ENCODE measurements around the gene IL1RN. TPM values are rescaled to one million over a fixed set of nuclear protein-coding genes. Genes with fewer than 3 reads are reported as not detected.

Gene IL1RN
- total and polyA plus RNA-seq, 2 of the 8 experiments (the other 6 are each of a cell fraction or from before 2014, with no cell fraction given), result not detected

DNA sequence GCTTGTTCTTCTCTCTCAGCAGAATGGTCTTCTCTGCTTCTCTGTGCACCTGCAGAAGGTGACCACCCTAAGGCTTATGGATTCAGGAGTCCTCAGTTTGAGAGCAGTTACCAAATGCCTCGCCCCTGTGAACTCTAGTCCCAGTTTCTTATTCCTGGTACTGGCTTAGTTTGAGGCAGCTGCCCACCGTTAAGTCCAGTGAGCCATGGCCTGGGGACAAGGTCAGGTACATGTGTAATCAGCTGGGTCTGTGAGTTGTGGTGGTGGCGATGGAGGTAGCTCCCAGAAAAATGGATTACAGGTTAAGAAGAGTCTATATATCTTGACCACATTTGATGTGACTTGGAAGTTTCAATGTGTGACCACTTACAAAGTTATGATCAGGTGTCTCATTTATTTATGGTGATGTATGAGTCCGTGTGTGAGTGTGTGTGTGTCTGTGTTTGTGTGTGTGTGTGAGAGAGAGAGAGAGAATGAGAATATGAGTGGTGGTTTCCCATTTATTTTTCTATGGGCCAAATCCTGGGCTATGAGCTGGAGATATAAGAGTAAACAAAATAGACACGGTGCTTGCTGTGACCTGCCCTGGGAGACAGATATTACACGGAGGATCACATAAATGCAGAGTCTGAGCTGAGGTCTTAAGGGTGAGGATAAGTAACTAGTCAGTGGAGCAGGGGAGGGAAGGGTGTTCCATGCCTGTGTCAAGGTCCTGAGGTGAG lies 13.0 kb upstream of the IL1RN start:
- H3K4me2 ChIP-seq (ENCODE audit: insufficient read depth in 1 of 2, low read depth in 2 of 2, low read length in 2 of 2), result no peak overlapping the region
- TF ChIP-seq, protein P1, sequence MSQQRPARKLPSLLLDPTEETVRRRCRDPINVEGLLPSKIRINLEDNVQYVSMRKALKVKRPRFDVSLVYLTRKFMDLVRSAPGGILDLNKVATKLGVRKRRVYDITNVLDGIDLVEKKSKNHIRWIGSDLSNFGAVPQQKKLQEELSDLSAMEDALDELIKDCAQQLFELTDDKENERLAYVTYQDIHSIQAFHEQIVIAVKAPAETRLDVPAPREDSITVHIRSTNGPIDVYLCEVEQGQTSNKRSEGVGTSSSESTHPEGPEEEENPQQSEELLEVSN (IDR thresholded peaks at IDR 0.05), result no peak
- TF ChIP-seq SIX5 (IDR thresholded peaks at IDR 0.05; ENCODE audit: low read depth, low read length), result no peak
- no peak for TF ChIP-seq CHD2 (IDR thresholded peaks at IDR 0.05; ENCODE audit: low read length)
- no peak for TF ChIP-seq ZNF274 (IDR thresholded peaks at IDR 0.05; ENCODE audit: borderline replicate concordance, extremely low read depth, low read length)
- TF ChIP-seq, protein P2, sequence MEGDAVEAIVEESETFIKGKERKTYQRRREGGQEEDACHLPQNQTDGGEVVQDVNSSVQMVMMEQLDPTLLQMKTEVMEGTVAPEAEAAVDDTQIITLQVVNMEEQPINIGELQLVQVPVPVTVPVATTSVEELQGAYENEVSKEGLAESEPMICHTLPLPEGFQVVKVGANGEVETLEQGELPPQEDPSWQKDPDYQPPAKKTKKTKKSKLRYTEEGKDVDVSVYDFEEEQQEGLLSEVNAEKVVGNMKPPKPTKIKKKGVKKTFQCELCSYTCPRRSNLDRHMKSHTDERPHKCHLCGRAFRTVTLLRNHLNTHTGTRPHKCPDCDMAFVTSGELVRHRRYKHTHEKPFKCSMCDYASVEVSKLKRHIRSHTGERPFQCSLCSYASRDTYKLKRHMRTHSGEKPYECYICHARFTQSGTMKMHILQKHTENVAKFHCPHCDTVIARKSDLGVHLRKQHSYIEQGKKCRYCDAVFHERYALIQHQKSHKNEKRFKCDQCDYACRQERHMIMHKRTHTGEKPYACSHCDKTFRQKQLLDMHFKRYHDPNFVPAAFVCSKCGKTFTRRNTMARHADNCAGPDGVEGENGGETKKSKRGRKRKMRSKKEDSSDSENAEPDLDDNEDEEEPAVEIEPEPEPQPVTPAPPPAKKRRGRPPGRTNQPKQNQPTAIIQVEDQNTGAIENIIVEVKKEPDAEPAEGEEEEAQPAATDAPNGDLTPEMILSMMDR (IDR thresholded peaks at IDR 0.05; ENCODE audit: control extremely low read depth in 1 of 3, insufficient read depth in 1 of 3, low read depth in 1 of 3, low read length in 3 of 3), result no peak
- TF ChIP-seq JUND (IDR thresholded peaks at IDR 0.05; ENCODE audit: low read length), result no peak
- TF ChIP-seq HDAC6 (IDR thresholded peaks at IDR 0.05; ENCODE audit: low read depth, low read length), result no peak
- no peak for TF ChIP-seq POU5F1 (IDR thresholded peaks at IDR 0.05; ENCODE audit: low read depth, low read length)
- TF ChIP-seq CBX8 (IDR thresholded peaks at IDR 0.05; ENCODE audit: borderline replicate concordance, low read depth, low read length), result no peak
- TF ChIP-seq SIN3A (conservative IDR thresholded peaks at IDR 0.05 in 1 of 2, IDR thresholded peaks at IDR 0.05 in 1 of 2; ENCODE audit: low read depth in 1 of 2, low read length in 2 of 2), result no peak

More for the DNA sequence above, 13.0 kb upstream of the IL1RN start:
- Histone ChIP-seq H3K27me3 (replicated peaks in 1 of 4; ENCODE audit: control insufficient read depth in 3 of 4, extremely low read depth in 1 of 4, insufficient read depth in 3 of 4, low read length in 3 of 4) (no peaks in the 10 kb centered on the region), H3K9ac (replicated peaks in 1 of 4; ENCODE audit: extremely low read depth in 1 of 4, low read depth in 3 of 4, low read length in 3 of 4) (no peak overlapping the region), H2BK20ac (ENCODE audit: low read length) (no peak overlapping the region), H3K36me3 (ENCODE audit: control insufficient read depth in 2 of 4, insufficient read depth in 4 of 4, low read length in 3 of 4) (no peaks in the 10 kb centered on the region), H2BK5ac (ENCODE audit: low read depth, low read length) (no peak overlapping the region), H3K9me3 (ENCODE audit: insufficient read depth in 2 of 2, low read depth in 1 of 2, low read length in 1 of 2) (no peaks in the 10 kb centered on the region), H3K14ac (ENCODE audit: insufficient read length) (no peak overlapping the region), H3K23me2 (ENCODE audit: low read depth, low read length) (no peaks in the 10 kb centered on the region), H2AK5ac (ENCODE audit: low read depth, low read length) (no peak overlapping the region), H4K8ac (ENCODE audit: extremely low read depth, insufficient read depth, low read length) (no peak overlapping the region), H4K20me1 (replicated peaks in 1 of 2; ENCODE audit: control insufficient read depth in 1 of 2, insufficient read depth in 2 of 2, low read length in 2 of 2) (no peaks in the 10 kb centered on the region), H3K4me1 (replicated peaks in 1 of 4; ENCODE audit: control insufficient read depth in 3 of 4, insufficient read depth in 4 of 4, low read length in 3 of 4) (peaks cover 0 to 4% (median 0%) of the 10 kb centered on the region in 4 experiments; a peak in 1 of 7 replicates), H3K23ac (ENCODE audit: insufficient read length) (no peak overlapping the region), H3K79me1 (ENCODE audit: low read depth, low read length) (no peaks in the 10 kb centered on the region), H2BK15ac (ENCODE audit: low read length) (no peak overlapping the region), H3K27ac (ENCODE audit: low read depth, low read length) (no peak overlapping the region), H4K5ac (ENCODE audit: insufficient read length, low read depth, low read length) (no peak overlapping the region), H3K79me2 (ENCODE audit: control insufficient read depth in 1 of 2, insufficient read depth in 2 of 2, low read length in 2 of 2) (no peaks in the 10 kb centered on the region), H3K4me3 (ENCODE audit: extremely low read depth in 1 of 4, insufficient read depth in 2 of 4, low read depth in 3 of 4, low read length in 4 of 4) (no peak overlapping the region), H2BK12ac (ENCODE audit: low read depth, low read length) (no peak overlapping the region), H2BK120ac (replicated peaks; ENCODE audit: low read depth, low read length) (no peak overlapping the region), H3K56ac (replicated peaks; ENCODE audit: insufficient read length, low read depth, low read length) (no peak overlapping the region), H4K91ac (replicated peaks; ENCODE audit: insufficient read length, low read length) (no peak overlapping the region), H3K4ac (replicated peaks; ENCODE audit: insufficient read length, low read depth, low read length) (no peak overlapping the region), H3K18ac (ENCODE audit: extremely low read depth, low read length) (no peak overlapping the region), H2AFZ (ENCODE audit: low read length) (no peak overlapping the region)
- WGBS, 2 experiments (ENCODE audit: extremely low coverage in 1 of 2, insufficient coverage in 1 of 2, insufficient read length in 1 of 2, insufficient replicate concordance in 2 of 2, low coverage in 1 of 2, low lambda C conversion rate in 2 of 2, missing lambda C conversion rate in 1 of 2), result 86% methylated on average over 6 of the region's 6 CpGs; no CpG with 5 or more reads in 1 of the 2 experiments
- DNase-seq (ENCODE audit: low read depth in 1 of 2, low spot score in 2 of 2) (peak in 1 of 2 experiments; percentile 0), FAIRE-seq (no peak)
- POLR2A ChIA-PET (ENCODE audit: partially characterized antibody), result no interaction called here
- CTCF ChIA-PET (ENCODE audit: partially characterized antibody), result interaction anchor here (0.7 to 10.3 kb wide), 3 partner anchors 23 to 60 kb away, joined by 3 to 71 read pairs (median 9); no protein-coding TSS in a partner anchor

Measured in H1 (cell line).